SH-SY5Y (cell line): ENCODE data around the gene NR6A1.

Experiments
- GATA2 ChIP-seq: IDR thresholded peaks from 2 replicates; pipeline ENCODE4 v1.6.1; 2011; ENCODE audit warnings: mild to moderate bottlenecking, low read depth, low read length
- GATA3 ChIP-seq: IDR thresholded peaks from 2 replicates; pipeline ENCODE4 v1.6.1; 2011; ENCODE audit warnings: low read depth, mild to moderate bottlenecking, low read length, moderate library complexity

DNA sequence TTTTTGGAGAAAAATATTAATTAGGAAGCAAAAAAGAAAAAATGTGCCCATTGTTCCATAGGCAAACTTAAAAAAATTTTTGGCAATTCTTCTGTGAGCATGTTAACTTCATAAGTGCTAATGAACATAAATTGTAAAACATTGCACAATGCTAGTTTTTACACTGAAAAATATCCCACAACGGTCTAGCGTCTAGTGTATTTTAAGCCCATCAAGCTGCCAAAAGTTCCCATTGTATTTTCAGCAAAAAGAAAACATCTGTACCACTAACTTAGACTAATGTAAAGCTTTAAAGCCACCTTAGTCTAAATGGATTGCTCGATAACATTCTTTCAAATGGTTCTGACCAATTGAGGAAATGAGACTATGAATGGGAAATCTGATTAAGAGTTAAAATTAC lies 2.8 kb downstream of the NR6A1 start:
- TF ChIP-seq GATA2 (no peak), GATA3 (no peak)
